ENCODE measurements around the gene DTNBP1.

DTNBP1 gene

GRCh38 chr6:15623276-15624116 lies 39.3 kb downstream of the DTNBP1 start:
- no peak for DNase-seq (ENCODE audit: low read depth)

- DNase-seq (ENCODE audit: low read depth) = no peak
These were observed 40.6 kb downstream of the DTNBP1 start for GRCh38 chr6:15622045-15622740.

GRCh38 chr6:15621203-15622044 lies 41.4 kb downstream of the DTNBP1 start:
- DNase-seq (ENCODE audit: low read depth) = no peak

- no peak for DNase-seq (ENCODE audit: low read depth)
These were observed 42.2 kb downstream of the DTNBP1 start for GRCh38 chr6:15620611-15621010.

- no peak for DNase-seq (ENCODE audit: low read depth)
These were observed 43.5 kb downstream of the DTNBP1 start for GRCh38 chr6:15619330-15619729.

- no peak for DNase-seq (ENCODE audit: low read depth)
These were observed 44.1 kb downstream of the DTNBP1 start for GRCh38 chr6:15618685-15619084.

- DNase-seq (ENCODE audit: low read depth) = no peak
These were observed 46.6 kb downstream of the DTNBP1 start for GRCh38 chr6:15616261-15616660.

GRCh38 chr6:15615802-15616201 lies 47.0 kb downstream of the DTNBP1 start:
- DNase-seq (ENCODE audit: low read depth) = no peak

- no peak for DNase-seq (ENCODE audit: low read depth)
These were observed 48.6 kb downstream of the DTNBP1 start for GRCh38 chr6:15614277-15614676.

- no peak for DNase-seq (ENCODE audit: low read depth)
These were observed 54.4 kb downstream of the DTNBP1 start for GRCh38 chr6:15608396-15608795.

GRCh38 chr6:15607603-15608002 lies 55.2 kb downstream of the DTNBP1 start:
- DNase-seq (ENCODE audit: low read depth) = no peak

GRCh38 chr6:15606347-15606746 lies 56.5 kb downstream of the DTNBP1 start:
- no peak for DNase-seq (ENCODE audit: low read depth)

GRCh38 chr6:15604843-15605242 lies 58.0 kb downstream of the DTNBP1 start:
- no peak for DNase-seq (ENCODE audit: low read depth)

GRCh38 chr6:15602154-15602553 lies 60.7 kb downstream of the DTNBP1 start:
- no peak for DNase-seq (ENCODE audit: low read depth)

- DNase-seq (ENCODE audit: low read depth) = no peak
These were observed 64.5 kb downstream of the DTNBP1 start for GRCh38 chr6:15598273-15598798.

- no peak for DNase-seq (ENCODE audit: low read depth)
These were observed 66.5 kb downstream of the DTNBP1 start for GRCh38 chr6:15596186-15596896.

GRCh38 chr6:15595461-15596173 lies 67.2 kb downstream of the DTNBP1 start:
- DNase-seq (ENCODE audit: low read depth) = no peak

- DNase-seq (ENCODE audit: low read depth) = no peak
These were observed 68.1 kb downstream of the DTNBP1 start for GRCh38 chr6:15594512-15595259.

GRCh38 chr6:15593798-15594197 lies 69.0 kb downstream of the DTNBP1 start:
- DNase-seq (ENCODE audit: low read depth) = no peak

GRCh38 chr6:15592610-15593009 lies 70.2 kb downstream of the DTNBP1 start:
- DNase-seq (ENCODE audit: low read depth) = no peak

Measured in T-helper 22 cell (primary cell).